ENCODE data around the gene HOXB7. TPM values are rescaled to one million over a fixed set of nuclear protein-coding genes. Genes with fewer than 3 reads are reported as not detected.

The HOXB7 gene
- total RNA-seq, 4 donors from 2014 or later, result 0.38 to 0.64 TPM; not detected in 2

DNA sequence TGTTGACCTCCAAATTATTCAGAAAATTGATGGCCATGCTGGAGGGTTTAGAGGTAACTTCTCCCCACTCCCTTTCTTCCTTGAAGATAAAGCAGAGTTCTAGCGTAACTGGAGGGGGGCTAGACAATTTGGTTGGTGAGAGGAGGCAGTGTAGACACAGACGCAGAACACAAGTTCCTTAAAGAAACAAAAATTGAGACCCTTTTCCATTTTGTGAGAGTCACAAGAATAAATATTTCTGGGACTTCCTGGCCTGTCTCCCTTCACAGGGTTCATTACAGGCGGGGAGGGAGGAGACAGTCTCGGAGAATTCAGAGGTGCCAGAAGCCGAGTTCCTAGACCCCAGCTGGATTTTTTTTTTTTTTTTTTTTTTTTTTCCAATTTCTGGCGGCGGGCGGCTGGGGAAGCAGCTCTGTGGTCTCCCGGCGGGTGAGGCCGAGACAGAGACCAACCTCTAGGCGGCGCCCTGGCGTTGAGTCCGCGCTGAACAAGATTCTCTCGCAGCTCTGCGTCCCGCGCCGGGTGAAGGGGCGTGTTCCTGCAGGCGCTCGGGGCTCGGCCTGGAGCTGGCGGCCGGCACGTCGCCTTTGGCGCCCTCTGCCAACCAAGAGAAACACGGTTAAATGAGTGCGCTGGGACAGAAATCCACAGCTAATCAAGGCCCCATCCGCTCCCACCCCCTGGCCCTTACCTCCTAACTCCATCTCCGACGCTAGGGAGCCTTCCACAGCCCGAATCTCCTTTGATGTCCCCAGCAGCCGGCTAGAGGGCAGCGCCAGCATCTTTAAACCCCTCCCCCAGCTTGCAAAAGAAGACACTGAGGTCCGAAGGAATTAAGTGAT is 25.6 kb upstream of the HOXB7 start:
- H3K27ac ChIP-seq, result no peak overlapping the region
- H3K36me3 ChIP-seq, result no peaks in the 10 kb centered on the region
- peak overlapping the region in 1 of 4 donors; percentile 2 for H3K4me3 ChIP-seq
- 14 to 16% methylated on average over 5 to 11 of the region's 39 CpGs for WGBS, 2 donors
- no peaks in the 10 kb centered on the region for H3K9me3 ChIP-seq
- no peak for DNase-seq
- intact Hi-C loops (cut with DNase I), result no loop called here
- H3K4me1 ChIP-seq, result peaks cover 0 to 22% (median 4%) of the 10 kb centered on the region in 3 donors
- peaks cover 56 to 100% (median 72%) of the 10 kb centered on the region in 4 donors for H3K27me3 ChIP-seq
- TF ChIP-seq, protein P1, sequence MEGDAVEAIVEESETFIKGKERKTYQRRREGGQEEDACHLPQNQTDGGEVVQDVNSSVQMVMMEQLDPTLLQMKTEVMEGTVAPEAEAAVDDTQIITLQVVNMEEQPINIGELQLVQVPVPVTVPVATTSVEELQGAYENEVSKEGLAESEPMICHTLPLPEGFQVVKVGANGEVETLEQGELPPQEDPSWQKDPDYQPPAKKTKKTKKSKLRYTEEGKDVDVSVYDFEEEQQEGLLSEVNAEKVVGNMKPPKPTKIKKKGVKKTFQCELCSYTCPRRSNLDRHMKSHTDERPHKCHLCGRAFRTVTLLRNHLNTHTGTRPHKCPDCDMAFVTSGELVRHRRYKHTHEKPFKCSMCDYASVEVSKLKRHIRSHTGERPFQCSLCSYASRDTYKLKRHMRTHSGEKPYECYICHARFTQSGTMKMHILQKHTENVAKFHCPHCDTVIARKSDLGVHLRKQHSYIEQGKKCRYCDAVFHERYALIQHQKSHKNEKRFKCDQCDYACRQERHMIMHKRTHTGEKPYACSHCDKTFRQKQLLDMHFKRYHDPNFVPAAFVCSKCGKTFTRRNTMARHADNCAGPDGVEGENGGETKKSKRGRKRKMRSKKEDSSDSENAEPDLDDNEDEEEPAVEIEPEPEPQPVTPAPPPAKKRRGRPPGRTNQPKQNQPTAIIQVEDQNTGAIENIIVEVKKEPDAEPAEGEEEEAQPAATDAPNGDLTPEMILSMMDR (IDR thresholded peaks at IDR 0.05), result peak in 5 of 6 experiments; percentile 18 to 47 (median 26)
- TF ChIP-seq POLR2A (IDR thresholded peaks at IDR 0.05), result no peak

DNA sequence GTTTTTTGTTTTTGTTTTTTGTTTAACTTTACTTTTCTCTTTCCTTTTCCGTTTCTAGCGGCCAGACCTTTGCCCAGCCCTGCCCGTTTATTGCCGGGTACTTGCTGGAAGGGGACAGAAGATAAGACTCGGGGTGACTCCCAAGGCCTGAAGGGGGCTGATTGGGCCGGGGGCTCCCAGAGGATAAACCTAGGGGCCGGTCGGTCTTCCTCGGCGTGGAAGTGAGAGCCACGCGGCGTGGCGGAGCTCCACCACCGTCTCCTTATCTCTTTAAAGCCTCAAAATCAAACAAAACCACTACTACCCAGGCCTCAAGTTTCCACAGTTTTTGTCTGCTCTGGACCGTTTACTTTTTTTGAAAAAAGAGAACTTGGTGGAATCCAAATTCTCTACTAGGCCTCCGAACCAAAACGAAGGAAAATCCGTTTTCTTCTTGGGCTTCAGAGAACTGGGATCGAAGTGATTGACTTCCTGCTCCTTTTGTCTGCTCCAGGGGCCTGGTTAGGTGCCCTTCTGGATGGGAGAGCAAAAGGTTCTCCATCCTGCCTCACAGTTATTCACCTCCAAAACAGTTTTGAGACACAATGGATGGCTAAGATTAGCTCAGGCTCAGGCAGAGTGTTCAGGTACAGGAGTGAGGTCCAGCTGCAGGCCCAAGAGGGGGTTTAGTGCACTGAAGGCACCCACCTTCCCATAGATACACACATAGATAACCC is 23.8 kb upstream of the HOXB7 start:
- intact Hi-C loops (cut with DNase I), result no loop called here
- DNase-seq, result no peak
- Histone ChIP-seq H3K9me3 (no peaks in the 10 kb centered on the region), H3K27ac (no peak overlapping the region), H3K4me1 (peaks cover 0 to 22% (median 4%) of the 10 kb centered on the region in 3 donors), H3K27me3 (peaks cover 52 to 100% (median 81%) of the 10 kb centered on the region in 4 donors), H3K4me3 (no peak overlapping the region), H3K36me3 (no peaks in the 10 kb centered on the region)
- no peak for TF ChIP-seq POLR2A (IDR thresholded peaks at IDR 0.05)
- TF ChIP-seq, protein P1 (IDR thresholded peaks at IDR 0.05), result no peak
- WGBS, 2 donors, result 38 to 40% methylated on average over 13 to 19 of the region's 20 CpGs

DNA sequence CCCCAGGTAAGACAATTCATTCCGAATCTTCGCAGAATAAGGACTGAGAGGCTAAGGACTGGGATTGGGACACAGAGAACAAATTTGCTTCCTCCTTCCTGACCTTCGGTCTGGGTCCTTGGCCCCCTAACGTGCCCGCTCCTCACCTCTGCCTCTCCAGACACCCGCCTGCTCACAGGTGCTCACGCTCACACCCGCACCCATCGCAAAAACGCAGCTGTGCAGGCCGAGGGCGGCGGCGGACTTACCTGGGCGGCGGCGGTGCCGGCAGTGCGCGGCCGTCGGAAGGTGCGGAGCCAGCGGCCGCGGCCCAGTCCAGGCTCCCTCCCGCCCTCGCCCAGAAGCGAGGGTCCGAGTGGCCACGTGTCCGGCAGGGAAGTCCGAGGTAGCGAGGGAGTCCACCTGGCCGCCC is 22.5 kb upstream of the HOXB7 start:
- H3K9me3 ChIP-seq, result no peaks in the 10 kb centered on the region
- 29 to 30% methylated on average over 7 to 13 of the region's 35 CpGs for WGBS, 2 donors
- H3K27ac ChIP-seq, result no peak overlapping the region
- H3K4me3 ChIP-seq, result no peak overlapping the region
- H3K27me3 ChIP-seq, result peaks cover 43 to 100% (median 85%) of the 10 kb centered on the region in 4 donors
- intact Hi-C loops (cut with DNase I), result no loop called here
- H3K4me1 ChIP-seq, result peaks cover 0 to 22% (median 4%) of the 10 kb centered on the region in 3 donors
- no peak for DNase-seq
- TF ChIP-seq, protein P1 (IDR thresholded peaks at IDR 0.05), result no peak
- TF ChIP-seq POLR2A (IDR thresholded peaks at IDR 0.05), result no peak
- no peaks in the 10 kb centered on the region for H3K36me3 ChIP-seq

DNA sequence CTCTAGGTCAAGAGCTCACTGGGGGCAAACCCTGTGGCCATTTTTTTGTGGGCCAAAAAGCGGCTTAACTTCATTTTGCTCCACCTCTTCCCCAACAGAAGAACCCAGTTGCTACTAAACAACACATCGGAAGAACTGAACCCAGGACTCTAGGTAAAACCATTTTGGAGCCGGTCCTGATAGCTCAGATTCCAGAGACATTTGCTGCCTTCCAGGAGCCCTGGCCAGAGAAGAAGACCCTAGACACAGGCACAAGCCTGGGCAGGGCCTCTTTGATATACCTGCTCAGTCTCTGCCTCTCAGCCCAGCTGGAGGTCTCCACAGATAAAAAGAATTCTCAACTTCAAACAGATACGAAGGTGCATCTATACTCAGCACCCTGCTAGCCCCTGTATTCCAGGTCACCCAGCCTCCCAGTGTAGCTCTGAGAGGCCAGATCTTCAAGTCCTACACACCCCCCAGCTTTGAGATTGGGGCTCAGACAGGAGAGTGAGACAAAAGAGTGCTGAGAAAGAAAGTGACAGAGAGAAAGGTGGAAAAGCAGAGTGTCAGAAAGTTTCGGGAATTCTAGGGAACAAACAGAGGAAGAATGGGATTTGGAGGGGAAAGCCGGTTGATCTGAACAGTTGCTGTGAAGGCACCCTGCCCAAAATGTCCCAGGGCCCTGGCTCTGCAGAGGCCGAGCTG is 21.9 kb upstream of the HOXB7 start:
- peaks cover 0 to 22% (median 4%) of the 10 kb centered on the region in 3 donors for H3K4me1 ChIP-seq
- intact Hi-C loops (cut with DNase I), result no loop called here
- H3K36me3 ChIP-seq, result no peaks in the 10 kb centered on the region
- TF ChIP-seq POLR2A (IDR thresholded peaks at IDR 0.05), result no peak
- TF ChIP-seq, protein P1 (IDR thresholded peaks at IDR 0.05), result no peak
- H3K27ac ChIP-seq, result no peak overlapping the region
- 27 to 36% methylated on average over 5 to 6 of the region's 7 CpGs for WGBS, 2 donors
- no peak overlapping the region for H3K4me3 ChIP-seq
- DNase-seq, result no peak
- no peaks in the 10 kb centered on the region for H3K9me3 ChIP-seq
- peaks cover 40 to 100% (median 89%) of the 10 kb centered on the region in 4 donors for H3K27me3 ChIP-seq
